OCI-LY3 (cell line): ENCODE results near the gene FOXP3.
A peak's percentile ranks its signal among the peaks of the same experiment; 100 is the strongest.

ENCODE experiments used
- H2AFZ ChIP-seq: fragments of 200-600, 300-600 bp; shearing (Covaris generic); 2 replicates; pipeline ENCODE4 v1.6.0; 2014; ENCODE audit warnings: antibody characterized with exemption, low read depth, low read length
- H3K27ac ChIP-seq: fragments of 200-600, 300-600 bp; sonication (generic); 2 replicates; pipeline ENCODE4 v1.5.1; 2014; ENCODE audit warnings: mild to moderate bottlenecking, low read length, moderate library complexity, mixed read lengths
- H3K27me3 ChIP-seq: fragments of 200-600, 300-600 bp; sonication (generic); 2 replicates; pipeline ENCODE4 v1.6.1; 2014; ENCODE audit warnings: low read depth, low read length, mixed read lengths
- H3K36me3 ChIP-seq: fragments of 200-600, 300-600 bp; sonication (generic); replicated peaks from 2 replicates; pipeline ENCODE3; 2014; ENCODE audit warnings: low read depth, low read length, mixed read lengths
- H3K4me1 ChIP-seq: fragments of 300-600, 200-600 bp; sonication (generic); 2 replicates; pipeline ENCODE4 v1.6.1; 2014; ENCODE audit warnings: low read length, mixed read lengths
- H3K4me2 ChIP-seq: fragments of 200-600, 300-600 bp; sonication (generic); 2 replicates; pipeline ENCODE4 v1.6.1; 2014; ENCODE audit warnings: low read length, mixed read lengths
- H3K4me3 ChIP-seq: fragments of 300-600, 200-600 bp; sonication (generic); 2 replicates; pipeline ENCODE4 v1.5.1; 2014; ENCODE audit warnings: antibody characterized with exemption, mild to moderate bottlenecking, low read length, moderate library complexity
- H3K79me2 ChIP-seq: fragments of 300-600, 200-600 bp; shearing (Covaris generic); 2 replicates; pipeline ENCODE4 v1.6.1; 2014; ENCODE audit warnings: mild to moderate bottlenecking, low read length, mixed read lengths
- H3K9ac ChIP-seq: fragments of 300-600, 200-600 bp; shearing (Covaris generic); 2 replicates; pipeline ENCODE4 v1.6.0; 2014; ENCODE audit warnings: mild to moderate bottlenecking, low read length, moderate library complexity
- H3K9me3 ChIP-seq: fragments of 200-600, 300-600 bp; shearing (Covaris generic); 2 replicates; pipeline ENCODE4 v1.6.1; 2014; ENCODE audit warnings: low read length, mixed read lengths; ENCODE audit not compliant: insufficient read depth
- H4K20me1 ChIP-seq: fragments of 200-600, 300-600 bp; sonication (generic); 2 replicates; pipeline ENCODE4 v1.6.1; 2016; ENCODE audit warnings: low read length, mixed read lengths; ENCODE audit not compliant: insufficient read depth
- EZH2phosphoT487 ChIP-seq: fragments of 200-600 bp; shearing (Covaris generic); IDR thresholded peaks from 2 replicates; pipeline ENCODE4 v1.6.1; 2018; ENCODE audit warnings: antibody characterized with exemption, mixed run types, low read depth
- TF ChIP-seq, protein P1 (sequence below): fragments of 200-600, 300-600 bp; sonication (generic); IDR thresholded peaks from 2 replicates; pipeline ENCODE4 v1.5.1; 2014; ENCODE audit warnings: antibody characterized with exemption, low read length, low read depth

The FOXP3 gene

DNA sequence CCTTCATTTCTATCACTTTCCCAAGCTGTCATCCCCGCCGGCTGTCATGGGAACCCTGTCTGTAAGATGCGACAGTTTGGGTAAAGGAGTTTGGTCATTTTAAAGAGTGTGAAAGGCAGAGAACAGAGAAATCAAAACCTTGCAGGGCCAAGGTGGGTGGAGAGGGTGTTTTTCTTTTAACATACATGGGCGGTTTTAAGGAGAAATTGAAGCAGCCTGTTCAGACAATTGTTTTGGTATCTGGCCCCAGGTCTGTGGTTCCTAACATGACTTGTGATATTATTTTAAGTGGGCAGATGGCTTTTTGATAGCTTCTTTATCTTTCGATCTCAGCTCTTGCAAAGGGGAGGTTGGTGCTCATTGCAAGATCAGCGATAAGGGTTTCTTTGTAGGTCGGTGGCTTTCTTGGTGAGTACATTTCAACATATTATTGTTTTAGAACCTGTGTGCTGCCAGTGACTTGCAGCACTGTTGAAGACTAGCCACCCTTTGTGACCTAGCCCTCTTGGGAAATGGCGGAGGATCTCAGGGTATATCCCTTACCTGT, 8.7 kb upstream of the FOXP3 start:
- Histone ChIP-seq H3K27ac (no peak overlapping the region), H3K36me3 (peaks cover 8% of the 10 kb centered on the region), H3K4me3 (no peak overlapping the region), H3K9me3 (no peaks in the 10 kb centered on the region), H3K9ac (no peak overlapping the region), H3K79me2 (peaks cover 31% of the 10 kb centered on the region), H4K20me1 (no peaks in the 10 kb centered on the region), H2AFZ (no peak overlapping the region), H3K27me3 (no peaks in the 10 kb centered on the region), H3K4me2 (no peak overlapping the region), H3K4me1 (peaks cover 11% of the 10 kb centered on the region)
- TF ChIP-seq, protein P1, sequence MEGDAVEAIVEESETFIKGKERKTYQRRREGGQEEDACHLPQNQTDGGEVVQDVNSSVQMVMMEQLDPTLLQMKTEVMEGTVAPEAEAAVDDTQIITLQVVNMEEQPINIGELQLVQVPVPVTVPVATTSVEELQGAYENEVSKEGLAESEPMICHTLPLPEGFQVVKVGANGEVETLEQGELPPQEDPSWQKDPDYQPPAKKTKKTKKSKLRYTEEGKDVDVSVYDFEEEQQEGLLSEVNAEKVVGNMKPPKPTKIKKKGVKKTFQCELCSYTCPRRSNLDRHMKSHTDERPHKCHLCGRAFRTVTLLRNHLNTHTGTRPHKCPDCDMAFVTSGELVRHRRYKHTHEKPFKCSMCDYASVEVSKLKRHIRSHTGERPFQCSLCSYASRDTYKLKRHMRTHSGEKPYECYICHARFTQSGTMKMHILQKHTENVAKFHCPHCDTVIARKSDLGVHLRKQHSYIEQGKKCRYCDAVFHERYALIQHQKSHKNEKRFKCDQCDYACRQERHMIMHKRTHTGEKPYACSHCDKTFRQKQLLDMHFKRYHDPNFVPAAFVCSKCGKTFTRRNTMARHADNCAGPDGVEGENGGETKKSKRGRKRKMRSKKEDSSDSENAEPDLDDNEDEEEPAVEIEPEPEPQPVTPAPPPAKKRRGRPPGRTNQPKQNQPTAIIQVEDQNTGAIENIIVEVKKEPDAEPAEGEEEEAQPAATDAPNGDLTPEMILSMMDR, result no peak
- TF ChIP-seq EZH2phosphoT487, result no peak

- H3K27ac ChIP-seq, result no peak overlapping the region
- TF ChIP-seq EZH2phosphoT487, result no peak
- TF ChIP-seq, protein P1, result no peak
- no peaks in the 10 kb centered on the region for H3K9me3 ChIP-seq
- no peak overlapping the region for H2AFZ ChIP-seq
- H3K27me3 ChIP-seq, result no peaks in the 10 kb centered on the region
- no peak overlapping the region for H3K4me3 ChIP-seq
- H3K36me3 ChIP-seq, result peaks cover 8% of the 10 kb centered on the region
- no peak overlapping the region for H3K4me2 ChIP-seq
- no peaks in the 10 kb centered on the region for H4K20me1 ChIP-seq
- peaks cover 15% of the 10 kb centered on the region for H3K4me1 ChIP-seq
- no peak overlapping the region for H3K9ac ChIP-seq
- peaks cover 31% of the 10 kb centered on the region for H3K79me2 ChIP-seq
Measured at GRCh38 chrX:49272421-49272820, 7.9 kb upstream of the FOXP3 start.

DNA sequence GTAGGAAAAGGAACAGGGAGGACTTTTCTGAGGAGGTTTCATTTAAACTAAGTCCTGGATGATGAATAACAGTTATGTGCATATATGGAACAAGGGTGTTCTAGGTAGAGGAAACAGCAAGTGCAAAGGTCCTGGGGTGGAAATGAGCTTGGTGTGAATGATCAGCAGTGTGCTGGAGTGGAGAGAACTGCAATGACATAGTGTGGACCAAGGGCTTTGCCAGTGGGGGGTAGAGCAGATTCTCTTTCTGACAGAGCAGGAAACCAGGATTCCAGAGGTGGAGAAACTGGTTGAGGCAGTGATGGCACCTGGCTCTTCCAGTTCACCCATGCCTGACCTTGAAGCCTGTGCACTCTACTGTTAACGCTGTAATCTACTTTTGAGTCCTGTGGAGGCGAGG, 6.8 kb upstream of the FOXP3 start:
- no peaks in the 10 kb centered on the region for H4K20me1 ChIP-seq
- H3K9ac ChIP-seq, result no peak overlapping the region
- H3K27me3 ChIP-seq, result no peaks in the 10 kb centered on the region
- peaks cover 15% of the 10 kb centered on the region for H3K4me1 ChIP-seq
- H3K9me3 ChIP-seq, result no peaks in the 10 kb centered on the region
- peak overlapping the region; percentile 85 for H3K4me2 ChIP-seq
- peak overlapping the region; percentile 99; the same call in 1 of the 2 replicates for H3K4me3 ChIP-seq
- no peak overlapping the region for H2AFZ ChIP-seq
- no peak overlapping the region for H3K27ac ChIP-seq
- TF ChIP-seq, protein P1, result no peak
- TF ChIP-seq EZH2phosphoT487, result no peak
- H3K36me3 ChIP-seq, result peaks cover 8% of the 10 kb centered on the region
- peaks cover 31% of the 10 kb centered on the region for H3K79me2 ChIP-seq

DNA sequence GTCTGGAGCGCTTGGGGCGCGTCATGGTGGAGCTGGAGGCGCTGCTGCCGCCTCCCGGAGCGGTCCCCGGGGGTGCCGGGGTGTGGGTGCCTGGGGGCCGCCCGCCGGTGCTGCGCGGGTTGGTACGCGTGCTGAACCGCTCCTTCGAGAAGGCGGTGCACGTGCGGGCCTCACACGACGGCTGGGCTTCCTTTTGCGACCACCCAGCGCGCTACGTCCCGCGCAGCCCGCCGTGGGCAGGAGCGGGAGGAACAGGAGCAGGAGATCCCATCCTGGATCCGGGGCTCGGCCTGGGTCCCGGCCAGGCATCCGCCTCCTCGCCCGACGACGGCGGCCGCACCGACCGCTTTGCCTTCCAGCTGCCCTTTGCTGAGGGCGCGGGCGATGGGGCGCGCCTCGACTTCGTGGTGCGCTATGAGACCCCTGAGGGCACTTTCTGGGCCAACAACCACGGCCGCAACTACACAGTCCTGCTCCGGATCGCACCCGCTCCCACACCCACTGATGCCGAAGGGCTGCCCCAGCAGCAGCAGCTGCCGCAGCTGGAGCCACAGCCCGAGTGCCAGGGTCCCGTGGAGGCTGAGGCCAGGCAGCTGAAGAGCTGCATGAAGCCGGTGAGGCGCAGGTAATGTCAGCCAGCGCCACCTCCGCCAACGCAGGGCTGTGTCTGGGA, 5.9 kb upstream of the FOXP3 start:
- peak overlapping the region; percentile 85 for H3K4me2 ChIP-seq
- peak overlapping the region; percentile 99 for H3K4me3 ChIP-seq
- peak overlapping the region; percentile 97 for H3K9ac ChIP-seq
- H3K27me3 ChIP-seq, result no peaks in the 10 kb centered on the region
- H3K79me2 ChIP-seq, result peaks cover 31% of the 10 kb centered on the region
- TF ChIP-seq EZH2phosphoT487, result no peak
- TF ChIP-seq, protein P1, result no peak
- H3K4me1 ChIP-seq, result peaks cover 15% of the 10 kb centered on the region
- no peak overlapping the region for H2AFZ ChIP-seq
- H3K36me3 ChIP-seq, result peaks cover 8% of the 10 kb centered on the region
- H3K27ac ChIP-seq, result peak overlapping the region; percentile 79
- no peaks in the 10 kb centered on the region for H3K9me3 ChIP-seq
- H4K20me1 ChIP-seq, result no peaks in the 10 kb centered on the region
